Stimulated activated CD4-positive, alpha-beta T cell treated with anti-CD3 and anti-CD28 coated beads, Interleukin-1b, Interleukin-23, amount 100 ng/mL, for 1 hour (primary cell): ENCODE data around the gene TMEM250.

Source experiments
- DNase-seq, 2 donors: peaks; one replicate each; pipeline ENCODE4 v3.0.0-alpha.2; 2020; ENCODE audit warnings: low read depth in 2 of 2

Gene TMEM250

DNA sequence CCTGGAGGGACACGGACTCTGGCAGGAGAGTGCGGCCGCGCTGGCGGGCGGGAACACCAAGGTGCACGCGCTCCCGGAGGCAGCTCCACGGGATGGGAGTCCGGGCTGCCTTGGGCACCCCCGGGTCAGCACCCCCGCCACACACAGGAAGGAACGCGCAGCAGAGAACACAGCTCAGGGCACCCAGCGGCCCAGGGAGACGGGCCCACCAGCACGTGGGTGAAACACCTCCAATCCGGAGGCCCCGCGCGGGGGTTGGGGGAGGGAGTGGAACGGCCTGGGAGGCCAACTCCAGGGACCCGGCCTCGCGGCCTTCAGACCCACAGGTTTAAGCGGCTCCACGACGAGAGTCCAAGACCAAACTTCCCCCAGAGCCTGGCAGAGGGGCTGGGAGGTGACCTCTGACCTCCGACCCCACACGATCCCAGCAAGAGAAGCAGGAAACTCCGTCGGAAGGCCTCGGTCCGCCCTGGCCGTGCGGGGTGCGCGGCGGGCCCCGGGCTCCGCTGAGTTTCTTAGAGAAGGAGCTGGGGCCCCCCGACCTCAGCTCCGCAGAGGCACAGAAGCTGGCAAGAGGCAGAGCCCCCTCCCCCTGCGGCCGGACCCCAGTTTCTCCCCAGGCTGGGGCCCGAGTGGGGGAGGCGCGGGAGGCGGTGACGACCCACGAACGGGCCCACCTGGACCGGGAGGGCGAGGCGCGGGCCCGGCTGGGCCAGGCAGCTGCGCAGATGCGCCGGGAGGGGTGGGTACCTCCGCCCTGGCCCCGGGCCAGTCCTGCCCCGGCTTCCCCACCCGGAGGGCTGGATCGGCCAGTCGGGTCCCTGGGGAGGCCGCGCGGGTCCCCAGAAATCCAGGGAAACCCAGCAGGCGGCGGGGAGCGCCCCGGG lies 24.4 kb downstream of the TMEM250 start:
- peak in 1 of 2 donors; percentile 40 for DNase-seq

DNA sequence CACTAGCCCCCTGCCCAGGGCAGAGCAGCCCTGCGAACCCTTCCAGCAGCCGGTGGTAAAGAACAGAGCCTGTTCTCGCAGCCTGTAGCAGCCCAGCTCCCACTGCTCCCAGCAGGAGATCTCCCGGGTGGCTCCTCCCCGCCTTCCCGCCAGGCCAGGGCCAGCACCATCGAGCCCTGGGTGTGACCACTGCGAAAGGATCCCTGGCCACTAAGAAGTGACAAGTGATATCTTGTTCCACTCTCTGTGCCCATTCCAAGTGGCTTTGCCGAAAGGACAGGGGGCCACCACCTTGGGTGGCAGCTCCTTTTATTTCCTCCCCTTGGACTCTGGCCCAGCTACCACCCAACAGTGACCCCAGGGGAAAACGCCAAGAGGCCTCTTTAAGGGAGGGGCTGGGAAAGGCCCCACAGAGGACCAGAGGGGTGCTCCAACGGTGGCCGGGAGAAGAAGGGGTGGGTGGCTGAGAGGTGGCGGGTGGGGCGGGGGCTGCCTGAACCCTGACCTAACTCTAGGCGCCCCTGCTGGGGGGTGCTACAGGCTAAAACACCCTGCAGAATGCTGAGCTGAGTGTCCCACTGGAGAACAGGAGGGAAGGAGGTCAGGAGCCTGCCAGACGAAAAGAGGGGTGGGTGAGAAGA lies 25.2 kb downstream of the TMEM250 start:
- DNase-seq: no peak

DNA sequence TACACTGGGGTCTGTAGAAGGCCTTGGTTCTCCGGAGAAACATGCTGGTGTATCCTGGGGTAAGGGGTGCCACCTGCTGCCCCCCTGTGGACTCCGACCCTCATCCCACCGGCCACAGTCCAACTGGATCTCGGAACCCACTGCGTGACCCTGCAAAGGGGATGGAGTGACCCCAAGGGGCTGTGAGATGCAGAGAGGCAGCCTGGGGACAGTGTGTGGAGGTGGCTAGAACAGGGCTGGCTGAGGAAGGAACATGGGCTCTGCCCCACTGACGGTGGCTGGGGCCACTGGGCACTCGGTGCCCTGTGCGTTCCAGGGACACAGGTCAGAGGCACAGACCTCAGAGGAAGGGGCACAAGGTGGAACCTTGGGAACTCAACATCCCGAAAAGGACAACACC lies 25.9 kb downstream of the TMEM250 start:
- no peak for DNase-seq

DNA sequence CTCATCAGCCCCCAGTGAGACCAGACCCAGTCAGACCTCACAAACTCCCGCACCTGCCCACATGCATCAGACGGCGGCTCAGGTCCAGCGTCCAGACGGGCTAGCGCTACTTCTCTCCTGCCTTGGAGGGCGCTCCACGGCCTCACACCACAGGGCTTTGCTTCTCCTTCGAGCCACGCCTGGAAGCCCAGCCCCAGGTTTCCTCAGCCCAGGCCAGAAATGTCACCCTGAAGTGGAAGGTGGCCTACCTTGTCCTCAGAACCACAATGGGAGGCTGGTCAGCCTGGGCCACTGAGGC lies 26.4 kb downstream of the TMEM250 start:
- no peak for DNase-seq

DNA sequence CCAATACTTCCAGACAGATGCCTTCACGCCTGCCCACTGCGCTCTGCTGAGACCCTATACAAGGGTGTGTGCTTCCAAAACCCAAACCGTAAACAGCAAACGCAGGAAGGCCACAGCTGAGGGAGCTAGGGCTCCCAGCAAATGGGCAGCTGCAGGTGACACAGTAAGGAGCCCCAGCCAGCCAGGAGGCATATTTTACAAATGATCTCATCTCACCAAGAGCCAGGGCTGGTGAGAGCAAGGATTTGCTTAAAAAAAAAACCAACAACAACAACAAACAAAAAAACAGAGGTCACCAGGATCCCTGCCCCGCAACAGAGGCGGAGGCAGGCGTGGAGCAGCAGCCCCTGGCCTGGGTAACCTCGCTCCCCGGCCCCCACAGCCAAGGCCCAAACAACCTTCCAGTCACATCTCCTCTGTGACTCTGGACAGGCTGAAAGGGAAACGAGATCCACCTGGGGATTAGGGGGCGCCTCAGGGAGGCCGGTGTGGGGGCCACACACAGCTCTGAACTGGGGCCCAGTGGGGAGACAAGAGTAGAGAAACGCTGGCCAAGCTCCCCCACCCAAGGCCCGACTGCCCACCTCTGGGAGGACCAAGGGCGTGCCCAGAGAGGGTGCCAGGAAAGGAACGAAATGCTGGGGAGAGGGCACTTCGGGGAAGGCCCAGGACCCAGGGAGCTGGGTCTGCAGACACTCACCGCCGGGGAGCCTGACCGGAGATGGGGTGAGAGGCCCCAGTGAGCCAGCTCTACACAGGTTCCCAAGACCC lies 26.9 kb downstream of the TMEM250 start:
- no peak for DNase-seq

DNA sequence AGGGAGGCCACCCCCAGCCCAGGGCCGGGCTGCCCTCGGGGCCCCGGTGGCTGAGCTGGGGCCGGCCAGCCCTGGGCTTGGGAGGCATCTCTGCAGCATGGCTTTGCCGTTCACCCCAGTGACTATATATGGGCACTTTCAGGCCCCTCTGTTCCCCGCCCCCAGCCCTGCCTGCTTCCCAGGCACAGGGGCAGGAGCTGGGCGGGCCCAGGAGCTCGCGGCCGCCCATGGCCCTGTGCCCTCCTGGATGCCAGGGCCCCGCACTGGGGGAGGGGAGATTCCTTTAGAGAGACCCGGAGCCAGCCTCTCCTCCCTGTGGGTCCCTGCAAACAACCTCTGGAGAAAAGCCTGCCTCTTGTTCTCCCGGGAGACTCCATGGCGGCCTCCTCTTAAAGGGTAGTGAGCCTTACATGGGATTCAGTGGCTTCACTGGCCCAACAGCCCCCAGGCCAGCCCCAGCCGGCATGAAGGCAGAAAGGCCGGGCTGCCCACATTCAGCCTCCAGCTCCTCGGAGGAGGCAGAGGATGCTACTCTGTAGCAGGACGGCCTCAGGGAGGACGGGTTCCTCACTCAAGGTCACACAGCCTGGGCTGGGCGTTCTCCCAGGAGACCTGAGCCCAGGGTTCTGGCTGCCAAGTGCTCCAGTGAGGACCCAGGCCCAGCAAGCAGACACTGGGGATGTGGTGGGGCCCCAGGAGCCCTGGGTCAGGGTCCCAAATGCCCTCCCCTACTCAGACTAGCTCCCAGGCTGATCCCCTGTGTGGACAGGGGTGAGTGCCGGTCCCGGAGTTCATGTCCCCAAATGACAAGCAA lies 27.7 kb downstream of the TMEM250 start:
- no peak for DNase-seq

DNA sequence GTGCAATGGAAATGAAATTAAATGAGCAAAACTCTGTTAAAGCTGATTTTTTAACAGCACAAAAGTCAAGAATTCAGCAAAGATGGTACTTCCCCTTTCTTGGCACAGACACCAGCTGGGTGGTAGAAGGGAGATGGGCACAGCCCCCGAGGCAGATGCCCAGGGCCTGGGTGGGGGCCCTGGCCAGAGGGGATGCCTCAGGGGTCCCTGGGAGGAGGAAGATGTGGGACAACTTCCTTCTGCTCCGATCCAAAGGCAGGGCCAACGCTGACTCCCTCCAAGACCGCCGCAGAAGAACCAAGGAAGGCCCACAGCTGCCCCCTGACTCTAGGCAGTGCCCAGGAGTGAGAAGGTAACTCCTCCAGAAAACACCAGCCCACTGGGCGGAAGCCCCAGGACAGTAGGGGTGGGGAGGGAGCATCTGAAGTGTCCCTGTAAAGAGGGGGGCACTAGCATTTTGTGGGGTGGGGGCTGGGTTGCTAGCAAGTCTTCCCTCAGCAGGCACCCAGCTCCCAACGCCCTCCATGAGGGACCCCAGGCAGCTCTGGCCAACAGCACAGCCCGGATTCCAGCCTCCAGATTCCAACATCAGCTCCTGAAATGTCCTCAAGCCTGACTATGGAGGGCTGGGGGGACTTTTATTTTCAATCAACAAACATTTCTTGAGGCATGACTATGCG lies 28.5 kb downstream of the TMEM250 start:
- DNase-seq: no peak

DNA sequence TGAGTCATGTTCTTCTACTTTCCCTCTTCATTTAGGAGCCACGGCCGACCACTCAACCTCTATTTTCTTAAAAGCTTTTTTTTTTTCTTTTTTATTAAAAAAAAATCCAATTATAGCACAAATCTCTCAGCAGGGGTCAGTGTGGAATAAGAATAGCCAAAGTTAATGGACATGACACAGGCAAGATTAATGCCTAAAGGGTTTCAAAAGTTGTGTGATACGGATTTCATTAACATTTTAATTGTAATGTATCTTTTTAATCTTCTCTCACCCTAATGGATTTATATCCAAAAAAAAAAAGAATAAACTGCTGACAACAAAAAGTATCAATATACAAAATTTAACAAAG lies 29.0 kb downstream of the TMEM250 start:
- DNase-seq: no peak

DNA sequence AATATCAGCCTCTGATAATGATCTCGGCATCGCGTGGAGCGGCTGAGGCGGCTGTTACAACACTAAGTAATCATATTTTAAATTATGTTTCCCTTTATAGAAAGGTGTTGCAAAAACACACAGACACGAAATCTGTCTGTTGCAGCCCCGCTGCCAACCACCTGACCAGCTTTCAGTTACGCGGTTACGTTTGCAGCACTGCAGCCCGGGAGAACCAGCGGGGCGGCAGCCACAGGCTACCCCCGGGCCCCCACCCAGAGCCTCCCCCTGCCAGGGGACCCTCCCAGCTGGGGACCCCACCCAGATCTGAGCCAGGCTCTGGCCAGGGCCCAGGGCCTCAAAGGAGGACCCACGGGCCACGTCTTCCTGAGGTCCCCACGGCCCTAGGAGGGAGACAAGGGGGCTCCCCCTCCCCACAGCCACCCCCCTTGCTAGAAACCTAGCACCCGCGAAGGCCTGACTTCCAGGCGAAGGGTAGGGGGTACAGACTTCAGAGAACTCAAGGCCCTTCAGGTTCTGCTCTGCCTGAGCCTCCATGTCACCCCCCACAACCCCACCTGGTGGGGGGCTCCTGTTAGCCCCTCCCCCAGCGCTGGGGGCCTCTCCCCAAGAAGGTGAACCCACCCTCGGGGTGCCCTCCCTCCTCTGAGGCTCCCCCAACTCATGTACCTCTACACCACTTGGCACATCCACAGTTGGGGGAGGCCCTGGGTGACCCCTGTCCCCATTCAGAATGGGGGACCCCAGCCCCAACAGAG lies 29.6 kb downstream of the TMEM250 start:
- no peak for DNase-seq

DNA sequence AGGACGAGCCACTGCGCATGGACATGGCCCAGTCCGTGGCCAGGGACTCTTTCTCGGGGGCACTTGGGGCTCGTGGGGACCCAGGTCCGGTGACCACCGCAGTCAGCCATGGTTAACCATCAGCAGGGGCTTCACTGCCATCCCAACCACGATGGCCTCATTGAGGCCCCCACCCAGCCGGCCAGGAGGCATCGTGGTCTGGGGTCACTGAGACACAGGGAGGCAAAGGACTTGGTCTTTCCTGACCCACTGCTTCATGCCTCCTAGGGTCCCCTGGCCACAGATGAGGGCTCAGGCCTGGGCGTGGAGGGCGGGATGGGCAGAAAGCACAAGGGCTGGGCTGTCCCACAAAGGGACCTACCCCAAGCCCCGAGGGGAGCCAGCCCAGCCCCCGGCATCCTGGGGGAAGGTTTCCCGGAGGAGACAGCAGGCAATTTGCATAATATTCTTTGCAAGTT lies 30.2 kb downstream of the TMEM250 start:
- no peak for DNase-seq

DNA sequence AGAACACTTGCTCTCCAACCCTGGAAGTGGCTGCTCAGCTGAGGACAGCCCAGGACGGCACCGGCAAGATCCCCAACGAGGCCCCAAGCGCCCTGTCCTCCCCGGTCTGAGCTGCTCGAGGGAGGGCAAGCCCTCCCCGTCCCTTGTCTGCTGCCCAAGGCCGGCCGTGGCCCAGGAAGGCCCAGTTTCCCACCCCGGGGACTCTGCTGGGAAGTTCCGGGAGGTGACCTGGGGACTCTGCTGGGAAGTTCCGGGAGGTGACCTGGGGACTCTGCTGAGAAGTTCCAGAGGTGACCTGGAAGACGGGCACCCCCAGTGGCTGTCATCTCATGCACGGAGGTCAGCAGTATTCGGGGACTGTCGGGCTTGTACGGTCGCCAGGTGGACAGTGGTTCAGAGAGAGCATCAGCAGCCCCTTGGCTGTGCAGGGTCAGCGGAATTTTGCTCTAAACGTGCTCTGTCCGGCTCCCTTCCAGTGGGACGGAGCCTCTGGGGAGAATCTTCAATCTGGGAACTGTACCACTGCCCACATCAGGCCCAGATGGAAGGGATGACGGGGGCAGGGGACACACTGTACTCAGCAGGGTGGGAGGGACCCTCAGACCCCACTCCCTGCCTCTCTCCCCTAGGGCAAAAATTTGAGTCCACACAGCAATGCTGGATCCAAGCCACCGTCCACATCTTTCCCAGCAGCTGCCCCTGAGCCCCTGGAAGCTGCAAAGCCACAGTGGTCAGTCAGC lies 30.8 kb downstream of the TMEM250 start:
- DNase-seq: no peak

DNA sequence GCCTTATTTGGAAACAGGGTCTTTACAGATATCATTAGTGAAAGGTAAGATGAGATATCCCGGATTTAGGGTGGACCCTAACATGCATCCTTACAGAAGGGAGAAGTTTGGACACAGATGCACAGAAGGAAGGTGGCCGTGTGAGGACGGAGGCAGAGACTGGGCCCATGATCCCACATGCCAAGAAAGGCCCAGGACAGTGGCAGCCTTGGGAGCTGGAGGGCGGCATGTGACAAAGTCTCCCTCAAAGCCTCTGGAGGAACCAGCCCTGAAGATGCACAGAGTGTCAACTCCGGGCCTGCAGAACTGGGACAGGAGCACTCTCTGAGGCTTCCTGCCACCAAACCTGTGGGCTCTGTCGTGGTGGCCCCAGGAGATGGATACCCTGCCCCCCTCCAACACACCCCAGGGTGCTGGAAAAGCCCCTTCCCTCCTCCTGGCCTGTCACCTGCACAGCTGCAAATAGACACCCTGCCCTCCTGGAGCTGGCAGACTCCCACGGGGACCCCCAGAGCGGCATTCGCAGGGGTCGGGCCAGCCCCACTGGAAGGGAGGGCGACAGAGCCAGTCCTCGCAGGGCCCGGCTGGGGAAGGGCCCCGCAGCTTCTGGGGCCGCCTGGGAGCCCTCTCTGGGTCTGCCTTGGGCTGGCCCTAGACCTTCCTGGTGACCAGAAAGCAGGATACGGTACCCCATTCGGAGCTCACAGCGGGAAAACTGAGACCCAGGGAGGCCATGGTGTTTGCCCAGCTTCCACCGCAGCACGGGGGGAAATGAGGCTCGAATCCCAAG lies 31.5 kb downstream of the TMEM250 start:
- no peak for DNase-seq

DNA sequence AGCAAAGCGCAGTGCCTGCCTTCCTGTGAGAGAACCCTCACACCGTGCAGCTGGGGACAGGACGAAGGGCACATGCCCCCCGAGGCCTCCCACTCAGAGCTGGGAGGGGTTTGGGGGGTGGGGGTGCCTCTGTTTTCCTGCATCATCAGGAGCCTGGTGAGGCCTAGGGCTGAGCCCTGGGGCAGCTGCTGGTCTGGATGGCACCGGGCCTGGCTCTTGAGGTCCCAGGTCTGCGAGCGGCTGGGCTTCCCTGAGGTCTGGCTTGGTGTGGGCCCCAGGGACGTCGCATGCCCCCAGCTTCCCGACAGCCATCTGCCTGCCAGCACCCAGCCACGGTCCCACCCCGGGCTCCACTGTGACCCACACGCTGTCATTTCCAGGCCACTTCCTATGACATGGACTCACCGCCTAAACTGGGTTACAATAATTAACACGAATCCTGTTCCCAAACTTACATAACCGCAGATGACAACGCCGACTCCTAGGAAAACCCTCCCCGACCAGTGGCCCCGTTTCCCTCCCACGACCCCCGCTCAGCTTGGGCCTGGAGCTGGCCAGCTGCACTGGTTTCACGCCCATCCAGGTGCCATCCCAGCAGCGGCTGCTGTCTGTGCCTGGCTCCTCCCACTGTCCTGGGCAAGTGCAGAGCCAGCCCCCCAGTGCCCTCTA lies 32.3 kb downstream of the TMEM250 start:
- no peak for DNase-seq

DNA sequence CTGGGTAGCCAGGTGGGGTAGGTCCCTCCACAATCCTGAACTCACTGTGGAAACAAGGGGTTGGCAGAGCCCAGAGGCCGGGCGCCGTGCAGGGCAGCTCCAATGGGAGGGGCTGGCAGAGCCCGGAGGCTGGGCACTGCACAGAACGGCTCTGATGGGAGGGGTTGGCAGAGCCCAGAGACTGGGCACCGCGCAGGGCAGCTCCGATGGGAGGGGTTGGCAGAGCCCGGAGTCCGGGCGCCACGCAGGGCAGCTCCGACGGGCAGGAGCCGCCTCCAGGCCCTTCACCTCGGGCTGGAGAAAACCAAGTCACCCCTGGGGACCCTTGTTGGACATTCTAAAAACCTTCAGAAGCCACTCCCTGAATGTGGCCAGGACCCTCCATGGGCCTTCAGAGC lies 32.9 kb downstream of the TMEM250 start:
- no peak for DNase-seq

DNA sequence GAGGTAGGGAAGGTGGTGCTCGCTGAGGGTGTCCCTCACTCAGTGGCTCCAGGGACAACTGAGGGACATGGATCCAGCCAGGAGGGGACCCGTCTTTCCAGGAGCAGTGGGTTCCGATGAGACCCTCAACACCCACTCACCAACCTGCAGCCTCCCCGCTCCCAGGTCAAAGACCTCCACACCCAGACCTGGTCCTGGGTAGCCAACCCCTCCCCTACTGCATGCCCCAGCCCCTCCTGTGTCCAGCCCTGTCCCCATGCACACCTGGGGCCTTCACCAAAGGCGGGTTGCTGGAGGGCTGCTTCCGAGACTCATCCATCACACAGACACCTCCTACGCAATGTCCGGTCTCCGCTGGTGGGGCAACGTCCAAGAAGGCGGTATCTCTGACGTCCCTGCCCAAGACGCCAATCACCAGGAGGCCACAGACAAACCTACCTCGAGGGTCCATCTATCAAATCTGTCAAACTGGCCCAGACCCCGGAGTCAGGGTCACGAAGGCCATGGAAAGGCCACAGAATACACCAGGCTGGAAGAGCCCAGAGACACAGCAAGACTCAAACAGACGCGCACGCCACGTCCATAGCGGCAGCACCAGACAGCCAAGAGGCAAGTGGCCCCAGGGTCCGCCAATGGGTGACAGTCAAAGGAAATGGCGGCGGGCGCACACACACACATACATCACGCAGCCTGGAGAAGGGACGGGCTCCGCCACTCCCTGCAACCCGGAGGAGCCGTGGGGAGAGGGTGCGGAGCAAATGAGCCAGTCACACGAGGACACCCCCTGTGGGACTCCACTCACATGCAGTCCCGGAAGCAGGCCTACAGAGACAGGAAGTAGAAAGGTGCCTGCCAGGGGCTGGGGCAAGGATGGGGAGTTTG lies 34.4 kb downstream of the TMEM250 start:
- no peak for DNase-seq

DNA sequence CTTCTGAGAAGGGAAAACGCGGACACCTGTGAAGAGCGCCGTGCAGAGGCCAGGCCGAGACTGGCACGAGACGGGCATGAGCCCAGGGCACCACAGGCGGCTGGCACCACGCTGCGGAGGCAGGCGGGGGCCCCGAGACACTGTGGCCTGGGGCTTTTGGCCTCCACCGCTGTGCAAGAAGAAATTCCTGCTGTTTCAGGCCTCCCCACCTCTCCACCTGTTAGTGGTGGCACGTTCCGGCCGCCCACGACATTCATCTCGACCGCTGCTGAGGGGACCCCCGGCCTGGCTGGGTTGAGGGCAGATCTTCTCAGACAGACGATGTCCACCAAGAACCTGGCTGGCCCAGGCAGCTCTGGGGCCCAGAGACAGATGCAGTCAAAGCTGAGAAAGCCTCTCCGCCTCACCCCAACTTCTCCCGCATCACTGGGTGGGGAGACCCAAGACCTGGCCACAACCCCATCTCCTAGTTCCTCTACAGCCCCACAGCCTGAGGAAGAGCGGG lies 35.1 kb downstream of the TMEM250 start:
- DNase-seq: no peak
